Panc1 (cell line): Measurements from ENCODE around the gene NCAPD2.

Experiments used
- CTCF ChIP-seq: fragments of 450-650 bp; IDR thresholded peaks from 2 replicates; pipeline ENCODE4 v1.5.1; 2017; ENCODE audit warnings: mild to moderate bottlenecking
- POLR2AphosphoS5 ChIP-seq: IDR thresholded peaks from 2 replicates; pipeline ENCODE4 v1.6.1; 2012; ENCODE audit warnings: mild to moderate bottlenecking, low read depth, low read length, moderate library complexity
- SIN3A ChIP-seq: IDR thresholded peaks from 2 replicates; pipeline ENCODE4 v1.6.1; 2012; ENCODE audit warnings: low read depth, mild to moderate bottlenecking, low read length, moderate library complexity, borderline replicate concordance; ENCODE audit not compliant: insufficient read depth
- TCF7L2 ChIP-seq: IDR thresholded peaks from 2 replicates; pipeline ENCODE4 v1.6.1; 2011; ENCODE audit warnings: mild to moderate bottlenecking, low read depth, low read length, inconsistent platforms
- TF ChIP-seq, protein P1 (sequence below), 2 experiments: IDR thresholded peaks; 2 replicates each; pipeline ENCODE4 v1.6.1; 2011 to 2012; ENCODE audit warnings: low read depth in 2 of 2, control low read depth in 1 of 2, low read length in 1 of 2, mild to moderate bottlenecking in 1 of 2, moderate library complexity in 1 of 2; ENCODE audit not compliant: insufficient read depth in 1 of 2

GRCh38 chr12:6552140-6552551, 58.2 kb downstream of the NCAPD2 start:
- no peak for TF ChIP-seq CTCF
- TF ChIP-seq, protein P1, sequence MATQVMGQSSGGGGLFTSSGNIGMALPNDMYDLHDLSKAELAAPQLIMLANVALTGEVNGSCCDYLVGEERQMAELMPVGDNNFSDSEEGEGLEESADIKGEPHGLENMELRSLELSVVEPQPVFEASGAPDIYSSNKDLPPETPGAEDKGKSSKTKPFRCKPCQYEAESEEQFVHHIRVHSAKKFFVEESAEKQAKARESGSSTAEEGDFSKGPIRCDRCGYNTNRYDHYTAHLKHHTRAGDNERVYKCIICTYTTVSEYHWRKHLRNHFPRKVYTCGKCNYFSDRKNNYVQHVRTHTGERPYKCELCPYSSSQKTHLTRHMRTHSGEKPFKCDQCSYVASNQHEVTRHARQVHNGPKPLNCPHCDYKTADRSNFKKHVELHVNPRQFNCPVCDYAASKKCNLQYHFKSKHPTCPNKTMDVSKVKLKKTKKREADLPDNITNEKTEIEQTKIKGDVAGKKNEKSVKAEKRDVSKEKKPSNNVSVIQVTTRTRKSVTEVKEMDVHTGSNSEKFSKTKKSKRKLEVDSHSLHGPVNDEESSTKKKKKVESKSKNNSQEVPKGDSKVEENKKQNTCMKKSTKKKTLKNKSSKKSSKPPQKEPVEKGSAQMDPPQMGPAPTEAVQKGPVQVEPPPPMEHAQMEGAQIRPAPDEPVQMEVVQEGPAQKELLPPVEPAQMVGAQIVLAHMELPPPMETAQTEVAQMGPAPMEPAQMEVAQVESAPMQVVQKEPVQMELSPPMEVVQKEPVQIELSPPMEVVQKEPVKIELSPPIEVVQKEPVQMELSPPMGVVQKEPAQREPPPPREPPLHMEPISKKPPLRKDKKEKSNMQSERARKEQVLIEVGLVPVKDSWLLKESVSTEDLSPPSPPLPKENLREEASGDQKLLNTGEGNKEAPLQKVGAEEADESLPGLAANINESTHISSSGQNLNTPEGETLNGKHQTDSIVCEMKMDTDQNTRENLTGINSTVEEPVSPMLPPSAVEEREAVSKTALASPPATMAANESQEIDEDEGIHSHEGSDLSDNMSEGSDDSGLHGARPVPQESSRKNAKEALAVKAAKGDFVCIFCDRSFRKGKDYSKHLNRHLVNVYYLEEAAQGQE (IDR thresholded peaks at IDR 0.05; ENCODE audit: insufficient read depth in 1 of 2, low read depth in 2 of 2, low read length in 1 of 2), result no peak
- no peak for TF ChIP-seq POLR2AphosphoS5
- TF ChIP-seq TCF7L2, result no peak
- TF ChIP-seq SIN3A, result no peak
